Activated CD4-positive, alpha-beta T cell treated with anti-CD3 and anti-CD28 coated beads, Interleukin-2, Interleukin-6, amounts not matched to agents 100 ng/mL and 50 ng/mL, durations not matched to agents 16 hours and 8 hours (primary cell): ENCODE results near the gene REELD1.

Source experiments
- DNase-seq: peaks from one replicate; pipeline ENCODE4 v3.0.0-alpha.2; 2020

Gene REELD1

DNA sequence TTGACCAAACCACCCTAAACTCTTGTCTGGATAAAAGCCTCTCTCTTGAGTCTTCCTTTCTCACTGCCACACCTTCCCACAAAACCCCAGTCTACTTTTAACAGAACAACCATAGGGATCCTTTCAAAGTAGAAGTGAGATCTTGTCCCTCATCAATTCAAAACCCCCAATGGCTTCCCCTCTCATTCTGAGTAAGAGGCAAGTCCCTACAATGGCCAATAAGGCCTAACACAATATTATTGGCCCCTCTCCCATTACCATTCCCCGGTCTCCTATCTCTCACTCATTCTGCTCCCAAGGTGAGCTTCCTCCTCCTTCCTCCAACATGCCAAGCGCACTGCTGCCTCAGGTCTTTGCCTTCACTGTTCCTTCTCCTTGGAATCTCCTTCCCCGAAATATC, 57.1 kb downstream of the REELD1 start:
- DNase-seq = no peak

DNA sequence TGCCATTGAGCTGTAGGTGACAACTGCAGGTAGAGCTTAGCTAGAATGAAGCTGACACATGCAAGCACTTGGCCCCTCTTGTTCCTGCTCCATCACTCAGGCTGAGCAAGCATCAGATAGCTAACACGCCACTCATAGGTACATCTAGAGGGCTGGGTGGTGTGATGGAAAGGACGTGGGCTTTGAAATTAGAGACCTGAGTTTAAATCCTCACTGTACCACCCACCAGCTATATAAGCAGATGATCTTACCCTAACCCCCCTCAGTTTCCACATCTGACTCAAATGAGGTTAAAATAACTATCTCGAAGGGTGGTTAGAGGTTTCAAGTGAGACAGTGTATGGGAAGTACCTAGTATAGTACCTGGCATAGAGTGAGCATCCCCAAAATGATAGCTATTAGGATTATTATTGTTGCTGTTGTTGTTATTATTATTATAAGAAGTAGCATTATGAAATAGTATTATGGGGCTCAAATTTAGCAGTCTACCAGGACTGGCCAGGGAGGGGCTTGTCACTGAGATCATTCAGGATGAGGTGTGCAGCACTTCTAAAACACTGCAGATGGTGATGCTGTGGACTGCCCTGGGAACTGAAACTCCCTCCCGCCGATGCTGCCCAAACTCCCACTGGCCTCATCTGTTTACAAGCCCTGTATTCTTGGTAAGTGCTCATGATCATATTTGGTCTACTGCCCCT, 59.0 kb downstream of the REELD1 start:
- no peak for DNase-seq

GRCh38 chr4:146274774-146275173, 60.4 kb downstream of the REELD1 start:
- DNase-seq = no peak

DNA sequence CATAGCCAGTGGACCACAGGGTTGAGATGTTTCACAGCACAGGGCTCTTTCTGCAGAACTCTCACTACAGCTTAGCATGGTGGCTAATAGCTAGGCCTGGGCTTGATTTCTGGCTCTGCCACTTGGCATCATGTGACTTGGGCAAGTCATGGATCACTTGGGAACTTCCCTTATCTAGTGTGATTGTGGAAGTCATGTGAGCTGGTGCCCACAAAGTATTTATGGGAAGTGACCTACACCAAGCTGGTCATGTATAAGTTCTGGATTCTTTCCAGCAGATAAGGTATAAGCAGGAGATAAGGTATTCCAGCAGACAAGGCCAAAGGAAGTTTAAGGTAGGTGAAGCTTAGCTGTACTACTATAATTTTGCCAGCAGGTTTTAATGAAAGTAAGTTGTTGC, 61.0 kb downstream of the REELD1 start:
- DNase-seq = no peak

GRCh38 chr4:146278986-146279385, 64.6 kb downstream of the REELD1 start:
- DNase-seq = no peak
